ENCODE data around the gene AFG3L2.
A peak's percentile ranks its signal among the peaks of the same experiment; 100 is the strongest.

AFG3L2 gene

GRCh38 chr18:12287131-12287681 is 89.8 kb downstream of the AFG3L2 start:
- no peak for DNase-seq (ENCODE audit: low read depth, low spot score)
- peak overlapping the region; percentile 100 for H3K27ac ChIP-seq

- no peak for DNase-seq (ENCODE audit: low read depth, low spot score)
- H3K27ac ChIP-seq, result peak overlapping the region; percentile 95
These were observed 93.4 kb downstream of the AFG3L2 start for GRCh38 chr18:12283666-12284065.

DNA sequence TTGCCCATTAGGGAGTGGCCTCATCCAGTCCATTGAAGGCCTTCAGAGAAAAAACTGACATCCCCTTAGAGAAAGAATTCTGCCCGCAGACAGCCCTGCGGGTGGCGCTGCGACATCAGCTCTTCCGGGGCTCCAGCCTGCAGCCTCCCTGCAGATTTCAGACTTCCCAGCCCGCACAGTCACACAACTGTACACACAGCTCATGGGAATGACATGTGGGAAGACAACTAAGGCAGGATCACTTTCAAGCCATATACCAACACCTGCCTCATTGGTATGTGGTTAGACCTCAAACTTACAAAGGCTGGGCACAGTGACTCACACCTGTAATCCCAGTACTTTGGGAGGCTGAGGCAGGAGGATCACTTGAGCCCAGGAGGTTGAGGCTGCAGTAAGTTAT is 93.8 kb downstream of the AFG3L2 start:
- peak overlapping the region; percentile 95 for H3K27ac ChIP-seq
- peak; percentile 89 for DNase-seq (ENCODE audit: low read depth, low spot score)

DNA sequence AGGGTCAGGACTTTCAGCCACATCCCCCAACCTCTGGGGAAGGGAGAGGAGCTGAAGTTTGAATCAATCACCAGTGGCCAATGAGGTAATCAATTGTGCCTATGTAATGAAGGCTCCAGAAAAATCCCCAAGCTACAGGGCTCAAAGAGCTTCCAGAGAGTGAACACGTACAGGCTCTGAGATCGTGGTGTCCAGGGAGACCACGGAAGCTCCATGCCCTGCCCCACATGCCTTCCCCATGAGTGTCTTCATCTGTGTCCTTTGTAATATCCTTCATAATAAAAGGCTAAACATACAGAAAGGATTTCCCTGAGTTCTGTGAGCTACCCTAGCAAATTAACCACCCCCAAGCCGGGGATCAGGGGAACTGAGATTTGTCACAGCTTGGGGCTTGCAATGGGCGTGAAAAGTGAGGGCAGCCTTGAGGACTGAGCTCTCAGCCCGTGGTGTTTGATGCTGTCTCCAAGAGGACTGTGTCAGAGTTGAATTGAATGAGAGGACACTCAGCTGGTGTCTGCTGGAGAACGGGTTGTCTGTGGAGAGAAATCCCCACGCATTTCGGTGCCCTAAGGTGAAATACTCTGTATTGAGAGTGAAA is 94.5 kb downstream of the AFG3L2 start:
- peak overlapping the region; percentile 95 for H3K27ac ChIP-seq

GRCh38 chr18:12281861-12282260 is 95.2 kb downstream of the AFG3L2 start:
- no peak for DNase-seq (ENCODE audit: low read depth, low spot score)
- peak overlapping the region; percentile 95 for H3K27ac ChIP-seq

More for the DNA sequence above, 94.5 kb downstream of the AFG3L2 start:
- DNase-seq (ENCODE audit: low read depth, low spot score), result peak; percentile 54

DNA sequence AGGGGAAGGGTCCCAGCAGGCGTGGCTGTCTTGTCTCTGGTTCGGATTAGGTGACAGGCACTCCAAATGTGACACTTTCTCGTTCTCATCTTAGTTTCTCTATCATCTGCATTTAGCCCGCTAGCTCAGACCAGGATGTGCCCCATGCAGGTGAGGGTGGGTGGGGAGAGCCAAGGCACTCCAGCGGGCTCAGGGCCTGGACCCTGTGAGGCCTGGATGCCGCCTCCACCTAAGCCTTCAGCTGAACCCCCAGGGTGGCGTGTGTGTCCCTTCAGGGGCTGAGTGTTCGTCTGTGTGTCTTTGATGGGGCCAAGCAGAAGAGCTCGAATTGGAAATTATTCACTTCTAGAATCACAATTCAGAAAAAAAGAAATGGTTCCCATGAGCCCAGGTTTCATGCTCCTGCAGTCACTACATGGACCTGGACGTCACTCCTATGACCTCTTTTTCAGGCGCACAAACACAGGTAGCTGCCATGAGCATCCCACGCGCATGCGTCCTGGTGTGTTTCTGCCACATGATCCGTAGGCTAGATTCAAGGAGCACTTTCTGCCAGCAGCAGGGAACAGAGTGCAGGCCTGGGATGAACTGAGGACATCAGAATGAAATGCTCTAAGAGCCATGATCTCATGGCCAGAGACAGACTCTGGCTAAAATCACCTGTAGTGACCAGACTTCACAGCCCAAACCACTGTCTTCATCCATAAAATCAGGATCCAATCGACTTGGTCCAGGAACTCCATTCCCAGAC is 97.1 kb downstream of the AFG3L2 start:
- H3K27ac ChIP-seq, result peak overlapping the region; percentile 68
- DNase-seq (ENCODE audit: low read depth, low spot score), result no peak
